ENCODE data around the gene DIP2B. TPM values are rescaled to one million over a fixed set of nuclear protein-coding genes. Genes with fewer than 3 reads are reported as not detected.
A peak's percentile ranks its signal among the peaks of the same experiment; 100 is the strongest.

DIP2B gene
- polyA plus RNA-seq, 3 donors: 3.5 to 12.3 (median 6.5) TPM

GRCh38 chr12:50642035-50642451 is 137.3 kb downstream of the DIP2B start:
- Histone ChIP-seq H2AFZ (ENCODE audit: insufficient read depth, low read depth, low read length, poor library complexity, severe bottlenecking) (no peak overlapping the region), H3K27me3 (ENCODE audit: control insufficient read depth in 2 of 2, insufficient read depth in 2 of 2, low read length in 2 of 2) (no peaks in the 10 kb centered on the region), H3K9me3 (replicated peaks in 1 of 2; ENCODE audit: control insufficient read depth in 1 of 2, insufficient read depth in 1 of 2, low read length in 2 of 2) (no peaks in the 10 kb centered on the region), H3K36me3 (replicated peaks in 1 of 2; ENCODE audit: control insufficient read depth in 1 of 2, insufficient read depth in 2 of 2, low read length in 2 of 2) (peaks cover 17 to 51% of the 10 kb centered on the region in 2 donors), H3K4me1 (ENCODE audit: control insufficient read depth in 1 of 2, insufficient read depth in 2 of 2, low read length in 2 of 2) (no peaks in the 10 kb centered on the region), H3K4me2 (replicated peaks; ENCODE audit: extremely low read depth, low read length, poor library complexity, severe bottlenecking) (no peak overlapping the region), H3K27ac (ENCODE audit: low read depth in 1 of 2, low read length in 2 of 2) (no peak overlapping the region), H3K9ac (ENCODE audit: insufficient read depth, low read length, poor library complexity, severe bottlenecking) (no peak overlapping the region), H4K20me1 (ENCODE audit: insufficient read depth, low read length) (peaks cover 57% of the 10 kb centered on the region), H3K4me3 (replicated peaks in 1 of 3; ENCODE audit: low read depth in 2 of 3, low read length in 3 of 3) (no peak overlapping the region), H3K79me2 (ENCODE audit: insufficient read depth, low read length) (peaks cover 30% of the 10 kb centered on the region)
- Mint-ChIP-seq H3K9me3 (no peaks in the 10 kb centered on the region), H3K27ac (no peak overlapping the region), H3K27me3 (ENCODE audit: low read depth in 3 of 3) (peaks cover 0 to 2% (median 0%) of the 10 kb centered on the region in 3 donors), H3K4me3 (no peak overlapping the region), H3K4me1 (peaks cover 21% of the 10 kb centered on the region), H3K36me3 (peaks cover 34 to 36% of the 10 kb centered on the region in 2 donors)
- no peak for DNase-seq
- no CpG with 5 or more reads among the region's 1 CpG for WGBS (ENCODE audit: insufficient coverage)
- TF ChIP-seq CTCF (IDR thresholded peaks at IDR 0.05): no peak
- intact Hi-C loops (cut with micrococcal nuclease): no loop called here

DNA sequence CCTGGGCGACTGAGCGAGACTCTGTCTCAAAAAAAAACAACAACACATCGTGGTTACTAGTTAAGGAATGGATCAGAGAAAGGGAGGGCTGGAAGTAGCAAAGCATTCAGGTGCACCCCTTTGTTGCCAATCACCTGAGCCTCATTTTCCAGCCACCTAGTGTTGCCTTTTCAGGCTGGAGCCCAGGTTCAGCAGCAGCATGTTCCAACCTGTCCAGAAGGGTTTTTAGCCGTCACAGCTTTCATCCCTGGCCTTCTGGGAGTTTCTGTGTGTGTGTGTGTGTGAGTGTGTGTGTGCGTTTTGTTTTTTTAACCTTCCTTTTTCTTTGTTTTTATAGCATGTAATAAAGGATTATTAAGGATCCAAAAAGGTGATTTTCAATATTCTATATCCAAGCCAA is 138.0 kb downstream of the DIP2B start:
- no peak overlapping the region for H2AFZ ChIP-seq (ENCODE audit: insufficient read depth, low read depth, low read length, poor library complexity, severe bottlenecking)
- no peaks in the 10 kb centered on the region for H3K27me3 ChIP-seq (ENCODE audit: control insufficient read depth in 2 of 2, insufficient read depth in 2 of 2, low read length in 2 of 2)
- H3K9me3 ChIP-seq (replicated peaks in 1 of 2; ENCODE audit: control insufficient read depth in 1 of 2, insufficient read depth in 1 of 2, low read length in 2 of 2): no peaks in the 10 kb centered on the region
- no peak for TF ChIP-seq CTCF (IDR thresholded peaks at IDR 0.05)
- no peak for DNase-seq
- H3K4me1 ChIP-seq (ENCODE audit: control insufficient read depth in 1 of 2, insufficient read depth in 2 of 2, low read length in 2 of 2): no peaks in the 10 kb centered on the region
- no peaks in the 10 kb centered on the region for H3K9me3 Mint-ChIP-seq
- peaks cover 24% of the 10 kb centered on the region for H3K79me2 ChIP-seq (ENCODE audit: insufficient read depth, low read length)
- H3K27me3 Mint-ChIP-seq (ENCODE audit: low read depth in 3 of 3): peaks cover 0 to 2% (median 0%) of the 10 kb centered on the region in 3 donors
- peaks cover 36 to 42% of the 10 kb centered on the region in 2 donors for H3K36me3 Mint-ChIP-seq
- no peak overlapping the region for H3K27ac ChIP-seq (ENCODE audit: low read depth in 1 of 2, low read length in 2 of 2)
- no peak overlapping the region for H3K4me3 Mint-ChIP-seq
- no peak overlapping the region for H3K4me3 ChIP-seq (replicated peaks in 1 of 3; ENCODE audit: low read depth in 2 of 3, low read length in 3 of 3)
- peaks cover 50% of the 10 kb centered on the region for H4K20me1 ChIP-seq (ENCODE audit: insufficient read depth, low read length)
- H3K4me2 ChIP-seq (replicated peaks; ENCODE audit: extremely low read depth, low read length, poor library complexity, severe bottlenecking): no peak overlapping the region
- peaks cover 17 to 57% of the 10 kb centered on the region in 2 donors for H3K36me3 ChIP-seq (replicated peaks in 1 of 2; ENCODE audit: control insufficient read depth in 1 of 2, insufficient read depth in 2 of 2, low read length in 2 of 2)
- peaks cover 16% of the 10 kb centered on the region for H3K4me1 Mint-ChIP-seq
- intact Hi-C loops (cut with micrococcal nuclease): no loop called here
- H3K27ac Mint-ChIP-seq: peak overlapping the region in 1 of 7 donors; percentile 46
- no CpG with 5 or more reads among the region's 5 CpGs for WGBS (ENCODE audit: insufficient coverage)
- H3K9ac ChIP-seq (ENCODE audit: insufficient read depth, low read length, poor library complexity, severe bottlenecking): no peak overlapping the region

Measured in CD14-positive monocyte (primary cell).